Activated T-cell treated with anti-CD3 and anti-CD28 coated beads, Interleukin-2, amount 50 U/mL, for 1 hour (primary cell): ENCODE measurements around the gene GABRG3.
"Not testable (repeated sequence)": the region's sequence is repeated elsewhere in the genome, so short reads cannot be mapped to it uniquely, and the experiment has no call there.

ENCODE experiments used
- DNase-seq: peaks from one replicate; pipeline ENCODE4 v3.0.0-alpha.2; 2020

The GABRG3 gene

DNA sequence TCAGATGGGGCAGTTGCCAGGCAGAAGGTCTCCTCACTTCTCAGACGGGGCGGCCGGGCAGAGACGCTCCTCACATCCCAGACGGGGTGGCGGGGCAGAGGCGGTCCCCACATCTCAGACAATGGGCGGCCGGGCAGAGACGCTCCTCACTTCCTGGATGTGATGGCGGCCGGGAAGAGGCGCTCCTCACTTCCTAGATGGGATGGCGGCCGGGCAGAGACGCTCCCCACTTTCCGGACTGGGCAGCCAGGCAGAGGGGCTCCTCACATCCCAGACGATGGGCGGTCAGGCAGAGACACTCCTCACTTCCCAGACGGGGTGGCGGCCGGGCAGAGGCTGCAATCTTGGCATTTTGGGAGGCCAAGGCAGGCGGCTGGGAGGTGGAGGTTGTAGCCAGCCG, 33.2 kb downstream of the GABRG3 start:
- not testable (repeated sequence) for DNase-seq

DNA sequence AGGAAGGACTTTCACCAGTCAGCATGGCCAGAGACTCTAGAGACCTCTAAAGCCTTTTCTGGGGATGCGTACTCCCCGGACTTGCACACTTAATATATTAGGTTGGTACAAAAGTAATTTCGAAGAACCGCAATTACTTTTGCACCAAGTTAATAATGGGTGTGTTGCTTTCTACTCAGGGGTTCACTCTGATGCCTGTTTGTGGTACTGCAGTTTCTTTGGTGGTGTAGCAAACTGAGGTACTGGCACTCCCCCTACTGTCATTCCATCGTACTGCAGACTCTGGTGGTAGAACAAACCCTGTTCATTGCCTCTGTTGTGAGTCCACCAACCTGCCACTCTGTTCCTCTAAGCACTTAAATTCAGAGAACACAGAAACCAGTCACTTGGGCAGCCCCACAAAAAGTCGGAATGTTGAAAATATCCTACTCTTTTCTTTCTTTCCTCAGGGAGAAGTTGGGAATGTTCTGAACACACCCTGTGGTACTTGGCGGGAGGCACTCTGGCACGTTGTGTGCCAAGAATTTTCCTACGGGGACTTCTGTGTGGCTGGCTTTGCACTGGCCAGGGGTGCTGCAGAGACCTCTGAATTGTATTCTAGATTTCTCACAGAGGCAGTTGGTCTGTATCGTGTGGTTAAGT, 46.3 kb downstream of the GABRG3 start:
- DNase-seq, result no peak

DNA sequence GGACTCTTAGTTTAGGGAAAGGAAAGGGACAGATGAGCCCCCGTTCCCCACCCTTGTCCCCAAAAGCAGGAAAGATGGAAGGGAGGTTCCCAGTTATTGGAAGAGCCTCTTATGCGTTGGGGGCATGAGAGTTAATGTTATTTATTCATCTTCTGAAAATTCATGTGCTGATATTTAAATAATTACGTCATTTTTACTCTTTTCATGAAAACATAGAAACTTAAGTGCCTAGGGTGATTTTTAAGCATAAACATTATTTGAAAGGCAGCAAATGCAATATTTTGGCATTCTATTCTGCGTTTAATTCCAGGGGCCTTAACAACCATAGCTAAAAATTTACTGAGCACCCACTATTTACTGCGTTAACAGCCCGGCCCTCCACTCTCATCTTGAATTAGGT, 48.7 kb downstream of the GABRG3 start:
- DNase-seq, result no peak

DNA sequence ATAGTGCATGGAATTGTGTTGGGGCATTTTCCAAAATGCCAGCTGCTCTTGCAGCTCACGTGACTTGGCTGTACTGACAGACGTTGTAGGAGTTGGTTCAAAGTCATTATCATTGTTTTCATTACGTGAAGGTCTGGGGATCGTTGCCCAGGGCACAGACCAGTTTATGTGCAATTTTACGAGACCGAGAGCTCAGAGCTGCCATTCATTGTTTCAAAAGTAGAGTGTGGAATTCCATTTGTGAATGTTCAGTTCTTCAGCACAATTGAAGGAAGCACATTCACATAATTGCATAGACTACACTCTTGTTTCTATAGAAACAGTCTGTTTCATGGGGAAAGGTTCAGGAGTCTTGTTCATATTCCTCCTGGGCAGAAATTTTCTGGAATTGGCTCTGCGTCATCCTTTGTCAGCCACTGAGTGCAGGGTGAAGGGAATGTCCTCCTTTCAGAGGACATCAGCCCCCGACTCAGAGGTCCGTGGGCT, 54.5 kb downstream of the GABRG3 start:
- DNase-seq, result no peak

DNA sequence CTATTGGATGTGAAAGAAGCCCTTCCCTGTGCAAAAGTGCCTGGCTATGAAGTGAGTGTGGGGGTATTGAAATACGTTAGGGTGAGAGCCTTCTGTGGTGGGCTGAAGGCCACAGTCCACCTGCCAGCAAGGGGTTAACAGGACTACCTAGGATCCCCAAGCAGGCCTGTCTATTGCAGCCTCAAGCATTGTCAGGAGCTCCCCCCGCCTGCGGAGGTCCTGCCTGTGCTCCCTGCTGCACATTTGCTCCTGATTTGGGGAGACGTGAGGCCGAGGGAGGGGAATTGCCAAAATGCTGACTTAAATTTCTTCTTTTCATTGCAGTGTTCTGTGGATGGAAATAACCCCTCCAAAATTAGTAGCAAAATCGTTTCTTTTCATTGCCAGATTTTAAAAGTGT, 56.2 kb downstream of the GABRG3 start:
- DNase-seq, result no peak

DNA sequence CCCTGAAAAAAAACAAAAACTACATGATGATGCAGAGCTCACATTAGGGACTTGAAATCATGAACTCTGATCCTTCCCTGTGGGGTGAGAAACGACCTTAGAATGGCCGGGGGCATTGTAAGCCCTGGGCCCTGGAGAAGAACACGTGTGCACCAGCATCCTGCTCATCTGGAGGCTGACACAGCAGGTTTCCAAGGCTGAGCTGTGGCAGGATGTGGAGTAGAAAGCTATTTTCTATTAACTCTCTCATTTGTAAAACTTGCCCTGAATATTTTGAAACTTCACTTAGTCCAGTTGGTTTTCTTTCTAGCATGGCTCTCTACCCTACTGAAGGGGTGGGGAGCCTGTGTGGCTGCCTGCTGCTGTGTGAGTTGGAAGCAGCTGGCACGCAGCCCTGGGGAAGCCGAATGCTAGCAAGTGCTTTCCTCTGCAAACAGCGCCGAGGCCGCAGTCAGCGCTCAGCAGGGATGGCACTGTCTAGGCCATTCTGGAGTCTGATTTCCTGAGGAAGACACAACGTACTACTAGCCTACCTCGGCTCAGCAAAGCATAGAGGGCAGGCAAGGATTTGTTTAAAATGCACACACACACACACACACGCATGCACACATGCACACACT, 58.0 kb downstream of the GABRG3 start:
- no peak for DNase-seq

DNA sequence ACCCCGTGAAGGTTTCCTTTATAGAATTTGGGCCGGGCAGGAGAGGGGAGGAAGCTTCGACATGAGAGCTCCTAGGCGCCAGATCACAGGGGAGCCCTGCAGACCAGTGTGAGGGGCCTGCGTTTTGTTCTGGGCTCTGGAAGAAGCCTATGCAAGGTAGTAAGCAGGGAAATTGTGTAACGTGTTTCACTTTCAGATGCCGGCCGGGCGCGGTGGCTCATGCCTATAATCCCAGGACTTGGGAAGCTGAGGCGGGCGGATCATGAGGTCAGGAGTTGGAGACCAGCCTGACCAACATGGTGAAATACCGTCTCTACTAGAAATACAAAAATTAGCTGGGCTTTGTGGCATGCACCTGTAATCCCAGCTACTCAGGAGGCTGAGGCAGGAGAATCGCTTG, 65.2 kb downstream of the GABRG3 start:
- no peak for DNase-seq

DNA sequence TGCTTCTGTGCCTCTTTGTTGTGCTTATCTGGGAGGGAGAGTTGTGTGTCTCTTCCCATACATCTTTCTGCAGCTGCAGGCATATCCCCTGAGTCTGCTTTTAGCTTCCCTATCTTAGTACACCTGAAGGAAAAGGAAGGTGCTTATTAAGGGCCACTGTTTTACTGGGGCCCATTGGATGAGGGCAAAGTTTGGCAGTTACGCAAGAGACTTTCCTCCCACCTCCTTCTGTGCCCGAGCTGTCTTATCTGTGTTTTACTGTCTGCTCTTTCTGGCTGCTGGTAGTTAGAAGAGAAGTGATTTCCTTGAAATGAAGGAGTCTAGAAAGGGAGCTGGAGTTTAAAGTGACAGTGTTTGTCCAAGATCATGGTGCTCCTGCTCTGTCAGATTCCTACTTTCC, 66.5 kb downstream of the GABRG3 start:
- DNase-seq, result no peak

DNA sequence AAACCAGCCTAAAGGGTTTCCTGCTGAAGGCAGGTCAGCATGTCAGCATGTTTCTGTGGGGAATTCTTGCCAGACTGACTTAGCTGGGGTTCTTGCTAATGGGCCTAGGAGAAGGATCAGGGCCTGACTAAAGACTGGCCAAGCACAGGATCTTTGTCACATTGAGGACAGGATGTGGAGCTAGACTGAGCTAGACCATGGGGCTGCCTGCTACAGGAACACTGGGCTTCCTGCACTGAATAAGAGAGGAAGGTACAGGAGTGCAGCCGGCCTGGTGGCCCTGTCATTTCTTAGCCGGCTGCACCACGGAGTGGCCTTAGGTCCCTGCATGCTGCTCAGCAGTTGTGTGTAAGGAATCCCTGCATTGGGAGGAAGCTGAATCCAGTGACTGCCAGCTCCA, 68.2 kb downstream of the GABRG3 start:
- DNase-seq, result no peak

DNA sequence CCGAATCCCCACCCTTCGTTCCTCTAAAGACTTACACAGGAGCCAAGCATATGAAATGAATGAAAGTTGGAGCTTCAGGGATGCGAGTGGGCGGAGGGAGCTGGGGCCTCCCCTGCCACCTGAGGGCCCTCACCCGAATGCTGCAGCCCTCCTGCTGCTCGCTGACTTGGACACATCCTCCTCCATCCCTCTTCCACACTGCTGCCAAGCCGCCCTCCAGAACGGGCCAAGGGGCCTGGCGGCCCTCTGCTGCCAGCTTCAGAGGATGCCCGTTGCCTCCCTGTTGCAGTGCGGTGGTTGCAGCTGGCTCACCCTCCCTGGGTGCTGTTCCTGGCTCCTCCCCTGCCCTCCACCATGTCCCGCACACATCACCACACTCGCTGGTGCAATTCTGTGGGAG, 71.2 kb downstream of the GABRG3 start:
- DNase-seq, result no peak

DNA sequence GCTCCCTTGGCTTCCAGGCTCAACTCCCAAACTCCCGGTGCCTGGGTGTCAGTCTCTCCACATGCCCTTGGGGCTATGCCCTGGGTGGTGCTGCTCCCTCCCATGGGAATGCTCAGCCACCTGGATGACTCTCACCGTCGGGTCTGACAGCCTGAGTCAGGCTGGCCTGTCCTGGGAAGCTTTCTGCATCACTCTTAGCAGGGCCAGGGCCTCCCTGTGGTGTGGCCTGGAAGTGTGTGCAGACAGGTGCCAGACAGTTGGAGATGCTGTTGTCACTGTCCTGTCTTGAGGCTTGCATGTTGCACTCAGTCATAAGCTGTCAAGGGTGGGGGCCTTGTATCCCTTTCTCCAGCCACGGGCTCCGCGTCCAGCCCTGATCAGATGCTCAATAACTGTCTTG, 71.7 kb downstream of the GABRG3 start:
- no peak for DNase-seq

DNA sequence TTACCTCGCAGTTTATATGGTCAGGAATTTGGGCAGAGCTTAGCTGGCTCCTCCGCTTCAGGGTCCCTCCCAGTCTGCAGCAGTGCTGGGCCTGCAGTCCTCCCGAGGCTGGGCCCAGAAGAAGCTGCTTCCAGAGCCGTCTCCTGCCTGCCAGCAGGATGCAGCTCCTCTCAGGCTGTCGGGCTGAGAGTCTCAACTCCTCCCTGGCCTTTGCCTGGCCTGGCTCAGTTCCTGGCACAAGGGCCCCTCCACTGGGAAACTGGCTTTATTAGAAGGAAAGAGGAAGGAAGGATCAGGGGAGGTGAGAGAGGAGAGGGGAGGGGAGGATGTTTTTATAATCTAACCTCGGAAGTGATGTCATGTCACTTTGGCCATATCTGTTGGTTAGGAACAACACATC, 72.8 kb downstream of the GABRG3 start:
- no peak for DNase-seq

DNA sequence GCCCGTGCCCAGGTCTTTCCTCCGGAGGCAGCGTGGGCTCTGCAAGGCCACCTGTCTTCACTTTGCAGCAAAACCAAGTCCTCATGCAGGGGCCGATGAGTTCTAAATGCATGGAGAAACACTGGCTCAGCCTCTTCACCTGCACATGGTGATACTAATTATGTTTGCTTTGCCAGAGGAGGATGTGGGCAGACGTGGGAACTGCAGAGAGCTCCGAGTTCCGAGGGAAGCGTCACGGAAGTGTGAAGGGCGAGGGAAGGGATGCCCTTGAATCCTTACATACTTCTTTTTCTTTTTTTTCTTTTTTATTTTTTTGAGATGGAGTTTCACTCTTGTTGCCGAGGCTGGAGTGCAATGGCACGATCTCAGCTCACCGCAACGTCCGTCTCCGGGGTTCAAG, 74.8 kb downstream of the GABRG3 start:
- DNase-seq, result no peak

DNA sequence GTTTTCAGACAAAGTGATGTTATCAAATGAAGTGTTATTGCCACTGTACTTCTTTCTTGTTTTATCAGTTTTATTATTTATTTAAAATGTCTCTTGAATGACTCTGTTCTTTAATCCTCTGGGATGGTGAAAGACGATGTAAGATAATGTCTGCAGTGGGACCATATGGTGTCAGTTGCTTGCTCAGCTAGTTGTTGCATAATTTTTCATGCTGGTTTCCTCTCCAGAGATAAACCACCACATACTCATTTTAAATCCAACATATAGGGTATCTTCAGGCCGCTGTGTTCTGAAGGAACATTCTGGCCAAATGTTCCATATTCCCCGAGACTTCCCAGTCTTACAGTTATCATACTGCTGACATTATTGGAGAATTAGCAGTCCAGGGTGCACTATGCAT, 75.9 kb downstream of the GABRG3 start:
- no peak for DNase-seq

DNA sequence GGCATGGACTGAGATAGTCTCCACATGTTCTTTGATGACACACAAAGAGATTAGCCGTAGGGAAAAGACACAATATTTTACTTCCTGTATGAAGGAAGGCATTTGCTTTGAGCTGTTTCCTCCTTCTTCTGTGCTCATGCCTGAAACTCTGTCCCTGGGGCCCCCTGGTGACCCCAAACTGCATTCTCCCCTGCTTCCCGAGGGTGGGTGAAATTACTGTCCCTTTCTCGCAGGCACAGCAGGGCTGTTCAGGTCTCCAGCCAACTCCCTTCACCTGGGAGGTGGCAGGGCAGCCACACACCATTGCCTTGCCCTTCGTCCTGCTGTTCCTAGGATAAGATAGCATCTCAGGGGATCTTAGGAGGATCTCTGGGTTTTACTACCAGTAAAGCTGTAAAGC, 79.2 kb downstream of the GABRG3 start:
- DNase-seq, result no peak

DNA sequence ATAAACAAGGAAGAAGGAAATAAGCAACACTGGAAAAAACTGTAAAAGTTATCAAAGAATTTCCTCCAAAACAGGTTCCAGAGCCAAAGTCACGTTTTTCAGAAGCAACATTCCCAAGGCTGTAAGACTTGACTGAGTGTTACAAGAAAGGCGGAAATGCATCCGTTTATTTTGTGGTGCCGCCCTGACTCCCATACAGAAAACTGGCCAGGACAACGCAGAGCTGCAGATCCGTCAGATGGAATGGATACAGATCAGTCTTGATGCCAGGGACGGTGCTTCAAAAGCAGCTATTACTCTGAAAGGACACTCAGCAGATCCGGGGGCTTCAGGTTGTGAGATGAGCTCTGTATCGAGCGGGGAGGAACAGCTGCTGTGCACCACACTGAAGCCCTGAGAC, 83.4 kb downstream of the GABRG3 start:
- DNase-seq, result no peak

DNA sequence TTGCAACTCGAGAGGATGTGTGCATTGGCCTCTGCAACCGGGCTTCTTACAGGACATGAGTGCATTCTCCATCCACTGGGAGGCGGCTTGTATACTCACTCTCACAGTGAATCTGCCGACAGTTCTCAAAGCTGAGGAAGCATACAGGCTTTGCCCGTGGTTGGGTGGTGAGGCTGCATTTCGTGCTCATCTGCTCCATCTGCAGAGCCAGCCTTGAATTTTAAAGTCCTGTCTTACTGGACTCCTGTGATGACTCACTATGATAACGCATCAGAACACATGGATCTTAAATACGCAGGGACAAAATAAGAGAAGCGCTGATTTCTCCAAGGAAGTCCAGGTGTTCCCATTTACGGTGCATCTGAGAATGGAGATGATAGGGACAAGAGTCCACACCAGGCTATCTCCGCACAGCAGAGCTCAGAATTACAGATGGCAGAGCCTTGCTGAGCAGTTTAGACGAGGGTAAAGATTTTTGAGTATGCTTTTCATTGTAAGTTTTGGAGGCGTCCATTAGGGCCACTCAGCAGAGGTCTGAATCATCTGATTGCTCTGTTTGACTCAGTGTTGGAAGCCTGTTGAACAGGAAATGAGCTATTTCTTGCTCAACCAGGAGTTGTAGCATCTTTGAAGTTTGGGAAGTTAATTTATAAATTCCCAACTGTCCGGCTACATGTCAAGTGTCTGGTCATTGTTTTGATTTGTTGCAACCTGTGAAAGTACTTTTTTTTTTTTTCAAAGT, 87.1 kb downstream of the GABRG3 start:
- DNase-seq, result no peak

DNA sequence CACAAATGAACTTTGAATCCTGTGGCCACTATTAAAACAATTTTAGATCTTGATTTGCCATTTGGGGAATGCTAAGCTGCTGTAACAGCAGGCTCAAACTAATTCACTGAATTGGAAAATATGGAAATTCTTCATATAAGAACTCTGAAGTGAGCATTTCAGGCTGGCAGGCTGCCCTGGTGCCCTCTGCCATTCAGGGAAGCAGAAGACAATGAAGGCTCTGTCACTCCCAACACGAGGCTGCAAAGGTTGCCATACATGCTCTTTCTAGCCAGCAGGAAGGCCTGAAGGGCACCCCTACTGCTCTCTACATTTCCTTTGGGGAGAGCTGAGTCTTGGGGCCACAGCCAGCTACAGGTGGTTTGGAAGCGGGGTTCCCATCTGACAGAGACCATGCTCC, 88.0 kb downstream of the GABRG3 start:
- no peak for DNase-seq

DNA sequence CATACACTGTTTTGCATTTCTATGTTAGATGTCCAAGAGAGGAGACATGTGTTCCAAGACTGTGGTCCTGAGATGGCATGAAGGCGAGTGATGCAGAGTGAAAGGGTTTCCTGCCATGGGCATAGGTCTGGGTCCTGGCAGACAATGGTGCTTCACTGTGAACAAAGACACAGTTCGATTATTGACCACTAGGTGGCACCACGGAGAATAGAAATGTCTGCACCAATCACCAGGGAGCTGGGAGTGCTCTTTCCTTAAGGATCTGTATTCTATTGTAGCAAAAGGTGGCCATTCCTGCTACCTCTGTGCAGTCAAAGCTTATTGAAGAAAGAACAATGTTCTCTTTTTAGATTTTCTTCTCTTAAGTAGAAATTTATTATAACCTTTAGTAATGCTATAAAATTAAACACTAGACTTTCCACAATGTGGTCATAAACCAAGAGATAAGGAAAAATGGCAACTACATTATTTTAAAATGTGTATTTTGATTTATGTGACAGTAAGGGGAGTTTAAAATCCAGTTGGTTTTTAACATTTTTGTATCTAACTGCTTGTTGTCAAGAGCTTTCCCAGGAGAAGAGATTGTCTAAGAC, 88.7 kb downstream of the GABRG3 start:
- DNase-seq, result no peak

DNA sequence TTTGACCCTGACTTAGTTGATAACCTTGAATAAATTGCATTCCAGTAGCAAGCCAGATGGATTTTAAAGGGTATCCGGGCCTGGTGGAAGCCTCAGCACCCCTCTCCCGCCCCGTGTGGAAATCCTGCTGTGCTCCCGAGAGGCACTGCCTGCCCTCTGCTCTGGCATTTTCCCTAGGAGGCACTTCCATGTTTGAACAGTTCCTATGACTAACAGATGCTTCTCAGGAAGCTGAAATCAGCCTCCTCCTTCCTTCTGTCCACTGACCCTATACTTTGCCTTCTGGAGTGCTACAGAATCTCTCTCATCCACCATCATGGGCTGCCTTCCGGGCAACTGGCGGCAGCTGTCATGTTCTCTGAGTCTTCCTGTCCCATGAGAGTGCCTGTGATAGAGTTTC, 90.8 kb downstream of the GABRG3 start:
- no peak for DNase-seq

DNA sequence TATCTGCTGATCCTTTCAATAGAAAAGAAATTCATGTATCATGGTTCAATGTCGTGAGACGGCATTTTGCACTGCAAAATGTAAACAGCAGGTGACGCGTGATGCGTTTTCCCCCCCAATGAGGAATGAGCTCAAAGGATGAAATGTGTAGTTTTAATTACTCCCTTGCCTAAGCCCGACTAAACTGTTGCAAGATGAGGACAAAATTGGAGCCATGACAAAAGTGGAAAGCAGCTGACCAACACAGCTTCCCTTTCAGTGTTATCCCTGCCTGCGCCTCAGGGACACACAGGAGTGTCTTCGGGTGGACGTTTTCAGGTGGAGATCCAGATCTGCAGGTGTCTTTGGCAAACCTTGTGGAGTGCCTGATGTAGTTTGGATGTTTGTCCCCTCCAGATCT, 92.0 kb downstream of the GABRG3 start:
- DNase-seq, result no peak

DNA sequence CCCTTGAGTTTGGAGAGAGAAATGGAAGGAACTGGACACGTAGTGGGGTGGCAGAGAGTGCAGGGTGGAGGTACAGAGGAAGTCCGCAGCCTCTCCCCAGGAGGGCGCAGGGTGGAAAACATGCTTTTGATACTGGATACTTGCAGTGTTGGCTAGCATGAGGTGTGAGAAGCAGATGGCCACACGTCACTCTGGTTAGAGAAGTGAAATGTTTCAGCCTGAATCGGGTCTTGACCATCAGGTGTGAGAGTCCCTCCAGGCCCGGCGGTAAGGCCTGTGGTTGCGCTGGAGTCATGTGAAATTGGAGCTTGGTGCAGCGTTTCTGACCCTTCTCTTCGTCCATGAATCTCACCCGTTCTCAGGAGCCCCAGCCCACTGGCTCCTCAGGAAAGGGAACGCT, 93.1 kb downstream of the GABRG3 start:
- DNase-seq, result no peak

DNA sequence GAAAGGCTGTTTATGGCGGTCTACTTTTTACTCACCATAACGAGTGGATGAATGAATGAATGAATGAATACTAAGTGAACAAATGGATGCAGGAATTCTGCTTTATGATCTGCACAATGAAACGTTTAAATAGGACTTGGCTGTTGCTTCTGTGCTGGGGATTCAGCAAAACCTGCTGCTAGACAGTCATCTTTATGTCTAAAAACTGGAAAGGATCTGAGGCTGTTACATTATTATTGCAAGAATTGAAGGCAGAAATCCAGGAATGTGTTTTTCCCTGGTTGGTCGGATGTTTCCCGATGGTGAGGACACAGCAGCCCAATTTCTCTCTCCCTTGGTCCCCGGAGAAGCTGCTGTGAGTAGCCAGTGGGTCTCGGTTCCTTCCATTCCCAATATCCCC, 94.2 kb downstream of the GABRG3 start:
- no peak for DNase-seq

DNA sequence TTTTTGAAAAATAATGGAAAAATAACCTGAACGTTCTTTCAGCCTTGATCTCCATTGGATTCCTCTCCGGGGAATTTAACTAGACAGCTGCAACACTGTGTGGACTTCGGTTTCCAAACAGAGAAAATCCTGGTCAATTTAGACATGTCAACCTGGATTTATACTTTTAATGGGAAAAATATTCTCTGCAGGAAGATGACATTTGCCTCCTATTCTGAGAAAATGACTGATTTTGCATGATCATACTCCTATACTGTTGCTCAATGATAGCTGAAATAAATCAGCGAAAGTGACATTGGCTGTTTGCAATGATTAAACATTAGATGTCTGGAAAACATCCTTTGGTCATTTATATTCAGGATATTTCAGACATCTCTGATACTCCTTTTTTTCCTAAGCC, 94.8 kb downstream of the GABRG3 start:
- no peak for DNase-seq
